H1 (cell line): ENCODE measurements around the gene PPP4R4. TPM values are rescaled to one million over a fixed set of nuclear protein-coding genes. Genes with fewer than 3 reads are reported as not detected.

Experiments
- polyA plus RNA-seq, 7 experiments: library from polyadenylated mRNA; depleted of rRNA in 3 of 7; stranded (reverse) in 5 of 7; unstranded in 2 of 7; fragments of >200 nt in 5 of 7; fragments of 200-250 nt in 2 of 7; gene quantifications; 1 replicate in 5 of 7; 2 replicates in 1 of 7; 4 replicates in 1 of 7; pipeline versions ENCODE4 v1.2.1 to v1.2.3, GENCODE V29; 2011 to 2013; ENCODE audit warnings: missing spikeins in 2 of 7, mixed read lengths in 2 of 7
- total RNA-seq: library from RNA; stranded (reverse); fragmentation: NEBNext Ultra II Directional; extraction: Animal tissue kit (Norgen Biotek cat#: 25700); gene quantifications from 2 replicates; pipeline ENCODE4 v1.2.1, GENCODE V29; 2021
- TF ChIP-seq, protein P1 (sequence below): IDR thresholded peaks from 2 replicates; pipeline ENCODE4 v1.6.1; 2012; ENCODE audit warnings: inconsistent platforms

PPP4R4 gene
- total and polyA plus RNA-seq, 2 of the 8 experiments (the other 6 are each of a cell fraction or from before 2014, with no cell fraction given), result 3.3 to 9.6 TPM

DNA sequence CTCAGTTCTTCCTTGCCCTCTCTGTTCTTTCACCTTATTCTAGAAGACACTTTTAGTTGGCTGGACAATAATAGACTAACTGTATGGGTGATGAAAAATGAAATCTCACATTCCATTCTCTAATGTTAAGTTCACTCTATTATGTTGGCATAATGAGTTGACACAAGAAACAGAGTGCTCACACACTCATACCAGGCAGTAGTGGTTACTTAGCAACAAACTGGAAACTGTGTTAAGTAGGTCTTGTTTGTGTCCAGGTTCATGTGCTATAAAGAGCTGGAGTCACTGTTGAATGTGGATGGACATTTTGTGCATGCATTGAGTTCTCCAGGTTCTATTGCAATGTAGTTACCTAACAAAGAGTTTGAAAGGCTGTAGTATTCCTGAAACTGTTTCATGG is 16.9 kb upstream of the PPP4R4 start (continued):
- TF ChIP-seq, protein P1, sequence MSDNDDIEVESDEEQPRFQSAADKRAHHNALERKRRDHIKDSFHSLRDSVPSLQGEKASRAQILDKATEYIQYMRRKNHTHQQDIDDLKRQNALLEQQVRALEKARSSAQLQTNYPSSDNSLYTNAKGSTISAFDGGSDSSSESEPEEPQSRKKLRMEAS, result no peak
